SK-N-SH treated with all-trans-retinoic acid at 6 μM for 48 hours (cell line): ENCODE results near the gene FGF18.

Experiments used
- ATAC-seq: fragments of 200-7000 bp; cut with Tn5 transposase; 3 replicates; pipeline ENCODE4 v1.9.1; 2020; ENCODE audit warnings: mild to moderate bottlenecking, moderate library complexity
- ARNTL ChIP-seq: fragments of 450-650 bp; formaldehyde crosslinking; IDR thresholded peaks from 2 replicates; pipeline ENCODE4 v1.5.0; 2020; ENCODE audit warnings: low read depth, mild to moderate bottlenecking, moderate library complexity, borderline replicate concordance
- BACH2 ChIP-seq: fragments of 250-450 bp; sonication (Bioruptor Pico); IDR thresholded peaks from 2 replicates; pipeline ENCODE4 v1.9.0; 2021; ENCODE audit warnings: mild to moderate bottlenecking, borderline replicate concordance
- CREB5 ChIP-seq: fragments of 250-450 bp; sonication (Bioruptor Pico); IDR thresholded peaks from 2 replicates; pipeline ENCODE4 v1.5.1; 2020; ENCODE audit warnings: low read depth, mild to moderate bottlenecking, moderate library complexity
- CSDC2 ChIP-seq: fragments of 250-450 bp; sonication (Bioruptor Pico); IDR thresholded peaks from 2 replicates; pipeline ENCODE4 v1.5.0; 2020; ENCODE audit warnings: mild to moderate bottlenecking, moderate library complexity
- ESRRG ChIP-seq: fragments of 250-450 bp; sonication (Bioruptor Pico); IDR thresholded peaks from 2 replicates; pipeline ENCODE4 v1.6.1; 2021; ENCODE audit warnings: mild to moderate bottlenecking
- GLIS3 ChIP-seq: fragments of 250-450 bp; sonication (Bioruptor Pico); IDR thresholded peaks from 2 replicates; pipeline ENCODE4 v1.5.0; 2020; ENCODE audit warnings: mild to moderate bottlenecking, moderate library complexity
- ISL1 ChIP-seq: fragments of 250-450 bp; sonication (Bioruptor Pico); IDR thresholded peaks from 2 replicates; pipeline ENCODE4 v2.1.2; 2022; ENCODE audit warnings: mild to moderate bottlenecking, moderate library complexity
- OSR1 ChIP-seq: fragments of 250-450 bp; sonication (Bioruptor Pico); IDR thresholded peaks from 2 replicates; pipeline ENCODE4 v1.8.0; 2022; ENCODE audit warnings: moderate library complexity, mild to moderate bottlenecking, inconsistent platforms
- PATZ1 ChIP-seq: fragments of 250-450 bp; sonication (Bioruptor Pico); IDR thresholded peaks from 2 replicates; pipeline ENCODE4 v1.8.0; 2020; ENCODE audit warnings: mild to moderate bottlenecking, moderate library complexity, borderline replicate concordance
- PPARA ChIP-seq: fragments of 250-450 bp; sonication (Bioruptor Pico); IDR thresholded peaks from 2 replicates; pipeline ENCODE4 v1.5.0; 2020; ENCODE audit warnings: mild to moderate bottlenecking, borderline replicate concordance
- RARB ChIP-seq: fragments of 250-450 bp; sonication (Bioruptor Pico); IDR thresholded peaks from 2 replicates; pipeline ENCODE4 v1.8.0; 2021; ENCODE audit warnings: mild to moderate bottlenecking, moderate library complexity
- SNAI2 ChIP-seq: fragments of 250-450 bp; sonication (Bioruptor Pico); IDR thresholded peaks from 2 replicates; pipeline ENCODE4 v1.5.0; 2020; ENCODE audit warnings: mild to moderate bottlenecking, moderate library complexity
- TCF4 ChIP-seq: fragments of 250-450 bp; sonication (Bioruptor Pico); IDR thresholded peaks from 2 replicates; pipeline ENCODE4 v1.8.0; 2021; ENCODE audit warnings: mild to moderate bottlenecking, moderate library complexity, borderline replicate concordance
- TOX ChIP-seq: fragments of 250-450 bp; sonication (Bioruptor Pico); IDR thresholded peaks from 2 replicates; pipeline ENCODE4 v1.8.0; 2021; ENCODE audit warnings: mild to moderate bottlenecking, moderate library complexity, borderline replicate concordance
- ZC3H10 ChIP-seq: fragments of 250-450 bp; sonication (Bioruptor Pico); IDR thresholded peaks from 2 replicates; pipeline ENCODE4 v1.5.1; 2021; ENCODE audit warnings: mild to moderate bottlenecking, moderate library complexity
- ZFP3 ChIP-seq: fragments of 250-450 bp; sonication (Bioruptor Pico); IDR thresholded peaks from 2 replicates; pipeline ENCODE4 v1.5.0; 2020; ENCODE audit warnings: mild to moderate bottlenecking, moderate library complexity
- ZFP30 ChIP-seq: fragments of 450-650 bp; formaldehyde crosslinking; IDR thresholded peaks from 2 replicates; pipeline ENCODE4 v1.5.0; 2022; ENCODE audit warnings: mild to moderate bottlenecking, moderate library complexity
- ZNF565 ChIP-seq: fragments of 450-650 bp; formaldehyde crosslinking; conservative IDR thresholded peaks from 2 replicates; pipeline ENCODE4 v1.5.0; 2020; ENCODE audit warnings: low read depth, mild to moderate bottlenecking, moderate library complexity
- ZNF70 ChIP-seq: fragments of 450-650 bp; formaldehyde crosslinking; IDR thresholded peaks from 2 replicates; pipeline ENCODE4 v1.5.0; 2020; ENCODE audit warnings: mild to moderate bottlenecking, moderate library complexity
- ZNF8 ChIP-seq: fragments of 450-650 bp; formaldehyde crosslinking; IDR thresholded peaks from 2 replicates; pipeline ENCODE4 v1.5.0; 2020; ENCODE audit warnings: mild to moderate bottlenecking, moderate library complexity
- TF ChIP-seq, protein P1 (sequence below): fragments of 250-450 bp; sonication (Bioruptor Pico); IDR thresholded peaks from 2 replicates; pipeline ENCODE4 v1.8.0; 2021; ENCODE audit warnings: low read depth, mild to moderate bottlenecking, moderate library complexity, borderline replicate concordance
- TF ChIP-seq, protein P2 (sequence below): fragments of 250-450 bp; sonication (Bioruptor Pico); IDR thresholded peaks from 2 replicates; pipeline ENCODE4 v1.5.1; 2021; ENCODE audit warnings: mild to moderate bottlenecking, moderate library complexity

Gene FGF18

GRCh38 chr5:171415115-171415730, 4.2 kb upstream of the FGF18 start:
- TF ChIP-seq OSR1 (CRISPR knock-in tag): no peak
- no peak for TF ChIP-seq ZNF70 (CRISPR knock-in tag)
- no peak for TF ChIP-seq ZFP30
- TF ChIP-seq ZNF565 (CRISPR knock-in tag): no peak
- no peak for TF ChIP-seq ESRRG (CRISPR knock-in tag)
- TF ChIP-seq, protein P1, sequence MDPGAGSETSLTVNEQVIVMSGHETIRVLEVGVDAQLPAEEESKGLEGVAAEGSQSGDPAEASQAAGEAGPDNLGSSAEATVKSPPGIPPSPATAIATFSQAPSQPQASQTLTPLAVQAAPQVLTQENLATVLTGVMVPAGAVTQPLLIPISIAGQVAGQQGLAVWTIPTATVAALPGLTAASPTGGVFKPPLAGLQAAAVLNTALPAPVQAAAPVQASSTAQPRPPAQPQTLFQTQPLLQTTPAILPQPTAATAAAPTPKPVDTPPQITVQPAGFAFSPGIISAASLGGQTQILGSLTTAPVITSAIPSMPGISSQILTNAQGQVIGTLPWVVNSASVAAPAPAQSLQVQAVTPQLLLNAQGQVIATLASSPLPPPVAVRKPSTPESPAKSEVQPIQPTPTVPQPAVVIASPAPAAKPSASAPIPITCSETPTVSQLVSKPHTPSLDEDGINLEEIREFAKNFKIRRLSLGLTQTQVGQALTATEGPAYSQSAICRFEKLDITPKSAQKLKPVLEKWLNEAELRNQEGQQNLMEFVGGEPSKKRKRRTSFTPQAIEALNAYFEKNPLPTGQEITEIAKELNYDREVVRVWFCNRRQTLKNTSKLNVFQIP (CRISPR knock-in tag): no peak
- TF ChIP-seq, protein P2, sequence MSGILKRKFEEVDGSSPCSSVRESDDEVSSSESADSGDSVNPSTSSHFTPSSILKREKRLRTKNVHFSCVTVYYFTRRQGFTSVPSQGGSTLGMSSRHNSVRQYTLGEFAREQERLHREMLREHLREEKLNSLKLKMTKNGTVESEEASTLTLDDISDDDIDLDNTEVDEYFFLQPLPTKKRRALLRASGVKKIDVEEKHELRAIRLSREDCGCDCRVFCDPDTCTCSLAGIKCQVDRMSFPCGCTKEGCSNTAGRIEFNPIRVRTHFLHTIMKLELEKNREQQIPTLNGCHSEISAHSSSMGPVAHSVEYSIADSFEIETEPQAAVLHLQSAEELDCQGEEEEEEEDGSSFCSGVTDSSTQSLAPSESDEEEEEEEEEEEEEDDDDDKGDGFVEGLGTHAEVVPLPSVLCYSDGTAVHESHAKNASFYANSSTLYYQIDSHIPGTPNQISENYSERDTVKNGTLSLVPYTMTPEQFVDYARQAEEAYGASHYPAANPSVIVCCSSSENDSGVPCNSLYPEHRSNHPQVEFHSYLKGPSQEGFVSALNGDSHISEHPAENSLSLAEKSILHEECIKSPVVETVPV: no peak
- TF ChIP-seq TOX (CRISPR knock-in tag): no peak
- TF ChIP-seq GLIS3: no peak
- no peak for TF ChIP-seq PATZ1 (CRISPR knock-in tag)
- TF ChIP-seq CSDC2 (CRISPR knock-in tag): no peak
- no peak for TF ChIP-seq ISL1
- no peak for TF ChIP-seq PPARA (CRISPR knock-in tag)
- TF ChIP-seq ZNF8 (CRISPR knock-in tag): no peak
- no peak for TF ChIP-seq ZFP3 (CRISPR knock-in tag)
- ATAC-seq: peak; percentile 11

- ATAC-seq: no peak
- TF ChIP-seq ZFP30 (no peak), BACH2 (CRISPR knock-in tag) (no peak), TCF4 (no peak), ISL1 (no peak), RARB (no peak), ZFP3 (CRISPR knock-in tag) (no peak), CREB5 (CRISPR knock-in tag) (no peak), GLIS3 (no peak), ARNTL (CRISPR knock-in tag) (no peak), ESRRG (CRISPR knock-in tag) (no peak)
Measured at GRCh38 chr5:171416160-171417049, 3.0 kb upstream of the FGF18 start.

DNA sequence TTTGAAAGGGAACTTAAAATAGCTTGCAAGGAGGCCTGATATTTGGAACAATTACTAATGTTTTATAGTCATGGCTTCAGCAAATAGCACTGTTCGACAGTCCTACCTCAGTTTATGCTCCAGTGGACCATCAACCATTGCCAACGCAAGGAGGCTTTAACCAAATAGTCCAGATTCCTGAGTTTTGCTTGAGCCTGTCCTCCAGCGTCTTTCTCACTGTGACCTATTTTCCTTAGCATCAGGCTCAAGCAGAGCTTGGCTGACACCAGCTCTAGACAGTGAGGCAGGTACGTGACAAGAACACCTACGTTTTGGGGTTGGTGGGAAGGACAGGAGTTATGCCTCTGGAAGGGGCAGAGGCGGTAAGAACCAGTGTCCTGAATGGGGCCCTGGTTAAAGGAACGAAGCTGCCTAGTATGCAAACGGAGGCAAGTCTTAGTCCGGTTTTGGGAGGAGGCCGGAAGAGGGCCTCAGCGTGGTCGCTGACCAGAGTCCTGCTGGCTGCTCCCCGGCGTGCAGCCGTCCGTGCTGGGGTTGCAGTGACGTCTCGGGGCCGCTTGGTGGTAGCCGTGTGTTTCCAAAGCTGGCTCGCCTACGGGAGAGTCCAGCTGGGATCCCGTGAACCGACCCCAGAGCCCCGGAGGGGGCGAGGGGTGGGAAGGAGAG, 998 bp upstream of the FGF18 start:
- peak; percentile 83 for ATAC-seq
- no peak for TF ChIP-seq SNAI2 (CRISPR knock-in tag)
- TF ChIP-seq, protein P2: no peak
- no peak for TF ChIP-seq ISL1
- no peak for TF ChIP-seq ESRRG (CRISPR knock-in tag)
- no peak for TF ChIP-seq CREB5 (CRISPR knock-in tag)
- TF ChIP-seq PATZ1 (CRISPR knock-in tag): no peak
- TF ChIP-seq ZNF565 (CRISPR knock-in tag): no peak
- TF ChIP-seq, protein P1 (CRISPR knock-in tag): no peak
- TF ChIP-seq ZNF8 (CRISPR knock-in tag): no peak
- no peak for TF ChIP-seq TCF4
- no peak for TF ChIP-seq TOX (CRISPR knock-in tag)
- no peak for TF ChIP-seq ZC3H10 (CRISPR knock-in tag)
- TF ChIP-seq ZFP3 (CRISPR knock-in tag): no peak
- no peak for TF ChIP-seq RARB
